Panc1 (cell line): ENCODE data around the gene IL16. TPM values are rescaled to one million over a fixed set of nuclear protein-coding genes. Genes with fewer than 3 reads are reported as not detected.

Experiments
- ATAC-seq: fragments of 200-7000 bp; cut with Tn5 transposase; 2 replicates; pipeline ENCODE4 v1.9.1; 2020; ENCODE audit warnings: mild to moderate bottlenecking, moderate library complexity
- BruUV-seq: library from RNA; stranded (reverse); fragments of 400-500 nt; replicated peaks from 2 replicates; lab custom pipeline; 2021; lab: Mats Ljungman, UMichigan
- CTCF ChIA-PET: fragments of 300-600 bp; sonication (Branson Sonifier 250); formaldehyde crosslinking; loops from one replicate; lab custom pipeline; 2022; ENCODE audit warnings: antibody characterized with exemption; lab: Charles Lee
- POLR2A ChIA-PET: fragments of 300-600 bp; sonication (Branson Sonifier 250); formaldehyde crosslinking; loops from one replicate; lab custom pipeline; 2022; ENCODE audit warnings: antibody characterized with exemption; lab: Charles Lee
- DNase-seq: peaks from one replicate; pipeline ENCODE4 v3.0.0-alpha.2; 2010; ENCODE audit warnings: low read depth, low spot score
- H3K27ac ChIP-seq: 2 replicates; pipeline ENCODE4 v1.5.1; 2011; ENCODE audit warnings: mild to moderate bottlenecking, low read length, inconsistent platforms
- H3K27me3 ChIP-seq: fragments of 200-500 bp; sonication (Bioruptor generic); 2 replicates; pipeline ENCODE4 v1.6.0; 2014; ENCODE audit warnings: low read length, inconsistent platforms; ENCODE audit not compliant: control insufficient read depth, insufficient read depth
- H3K36me3 ChIP-seq: fragments of 200-500 bp; sonication (Bioruptor generic); 2 replicates; pipeline ENCODE4 v1.5.1; 2014; ENCODE audit warnings: inconsistent platforms, mild to moderate bottlenecking, low read length, moderate library complexity; ENCODE audit not compliant: control insufficient read depth, insufficient read depth
- H3K4me1 ChIP-seq: 2 replicates; pipeline ENCODE4 v1.5.1; 2011; ENCODE audit warnings: inconsistent platforms, mild to moderate bottlenecking, low read length, moderate library complexity; ENCODE audit not compliant: control insufficient read depth, insufficient read depth
- H3K4me3 ChIP-seq, 2 experiments: 2 replicates each; pipeline ENCODE4 v1.5.1; 2011 to 2012; ENCODE audit warnings: low read depth in 2 of 2, low read length in 2 of 2, mild to moderate bottlenecking in 2 of 2, inconsistent platforms in 1 of 2, moderate library complexity in 1 of 2
- H3K9me3 ChIP-seq: fragments of 200-500 bp; sonication (Bioruptor generic); 2 replicates; pipeline ENCODE4 v1.5.1; 2014; ENCODE audit warnings: low read depth, mild to moderate bottlenecking, inconsistent platforms, low read length, moderate library complexity; ENCODE audit not compliant: control insufficient read depth, insufficient read depth
- POLR2AphosphoS5 ChIP-seq: IDR thresholded peaks from 2 replicates; pipeline ENCODE4 v1.6.1; 2012; ENCODE audit warnings: mild to moderate bottlenecking, low read depth, low read length, moderate library complexity
- SIN3A ChIP-seq: IDR thresholded peaks from 2 replicates; pipeline ENCODE4 v1.6.1; 2012; ENCODE audit warnings: low read depth, mild to moderate bottlenecking, low read length, moderate library complexity, borderline replicate concordance; ENCODE audit not compliant: insufficient read depth
- TCF7L2 ChIP-seq: IDR thresholded peaks from 2 replicates; pipeline ENCODE4 v1.6.1; 2011; ENCODE audit warnings: mild to moderate bottlenecking, low read depth, low read length, inconsistent platforms
- in situ Hi-C: cut with HindIII; loops from 2 replicates; pipeline ENCODE4 v1.10.0; 2016; ENCODE audit warnings: low sequenced_read_pairs, low pct_unique_long_range_greater_than_20kb
- intact Hi-C: fragments of 100-400 bp; cut with micrococcal nuclease; formaldehyde crosslinking; loops from one replicate; pipeline ENCODE4 v1.10.0; 2022; ENCODE audit not compliant: unreplicated experiment
- total RNA-seq: library from RNA; stranded (reverse); gene quantifications from one replicate; pipeline ENCODE4 v1.2.1, GENCODE V29; 2021; ENCODE audit not compliant: unreplicated experiment
- TF ChIP-seq, protein P1 (sequence below): fragments of 450-650 bp; IDR thresholded peaks from 2 replicates; pipeline ENCODE4 v1.5.1; 2017; ENCODE audit warnings: mild to moderate bottlenecking
- TF ChIP-seq, protein P2 (sequence below), 2 experiments: IDR thresholded peaks; 2 replicates each; pipeline ENCODE4 v1.6.1; 2011 to 2012; ENCODE audit warnings: low read depth in 2 of 2, control low read depth in 1 of 2, low read length in 1 of 2, mild to moderate bottlenecking in 1 of 2, moderate library complexity in 1 of 2; ENCODE audit not compliant: insufficient read depth in 1 of 2

The IL16 gene
- total RNA-seq, 1 experiment from 2014 or later: 1.0 TPM

DNA sequence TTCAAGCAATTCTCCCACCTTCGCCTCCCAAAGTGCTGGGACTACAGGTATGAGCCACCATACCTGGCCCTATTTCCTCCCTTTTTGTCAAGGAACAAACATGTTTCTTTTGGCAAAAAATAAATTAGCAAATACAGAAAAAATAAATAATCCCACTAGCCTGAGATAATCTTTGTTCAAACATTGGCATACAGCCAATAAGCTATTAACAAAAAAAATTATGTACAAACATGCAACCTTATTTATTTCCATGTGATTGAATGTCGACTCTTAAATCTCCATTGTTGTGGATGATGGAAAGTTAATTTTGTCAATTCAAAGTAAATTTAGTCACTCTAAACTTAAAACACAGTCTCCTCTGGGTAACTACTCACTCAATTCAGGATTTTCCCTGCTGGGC is 18.3 kb upstream of the IL16 start:
- Histone ChIP-seq H3K4me1 (no peaks in the 10 kb centered on the region), H3K27me3 (peaks cover 3% of the 10 kb centered on the region; the same call in 1 of the 2 replicates), H3K27ac (no peak overlapping the region), H3K9me3 (no peaks in the 10 kb centered on the region), H3K36me3 (no peaks in the 10 kb centered on the region), H3K4me3 (no peak overlapping the region)
- intact Hi-C loops: no loop called here
- ChIA-PET CTCF (no interaction called here), POLR2A (no interaction called here)
- TF ChIP-seq, protein P1, sequence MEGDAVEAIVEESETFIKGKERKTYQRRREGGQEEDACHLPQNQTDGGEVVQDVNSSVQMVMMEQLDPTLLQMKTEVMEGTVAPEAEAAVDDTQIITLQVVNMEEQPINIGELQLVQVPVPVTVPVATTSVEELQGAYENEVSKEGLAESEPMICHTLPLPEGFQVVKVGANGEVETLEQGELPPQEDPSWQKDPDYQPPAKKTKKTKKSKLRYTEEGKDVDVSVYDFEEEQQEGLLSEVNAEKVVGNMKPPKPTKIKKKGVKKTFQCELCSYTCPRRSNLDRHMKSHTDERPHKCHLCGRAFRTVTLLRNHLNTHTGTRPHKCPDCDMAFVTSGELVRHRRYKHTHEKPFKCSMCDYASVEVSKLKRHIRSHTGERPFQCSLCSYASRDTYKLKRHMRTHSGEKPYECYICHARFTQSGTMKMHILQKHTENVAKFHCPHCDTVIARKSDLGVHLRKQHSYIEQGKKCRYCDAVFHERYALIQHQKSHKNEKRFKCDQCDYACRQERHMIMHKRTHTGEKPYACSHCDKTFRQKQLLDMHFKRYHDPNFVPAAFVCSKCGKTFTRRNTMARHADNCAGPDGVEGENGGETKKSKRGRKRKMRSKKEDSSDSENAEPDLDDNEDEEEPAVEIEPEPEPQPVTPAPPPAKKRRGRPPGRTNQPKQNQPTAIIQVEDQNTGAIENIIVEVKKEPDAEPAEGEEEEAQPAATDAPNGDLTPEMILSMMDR: no peak
- no peak for TF ChIP-seq SIN3A
- no peak for TF ChIP-seq TCF7L2
- TF ChIP-seq, protein P2, sequence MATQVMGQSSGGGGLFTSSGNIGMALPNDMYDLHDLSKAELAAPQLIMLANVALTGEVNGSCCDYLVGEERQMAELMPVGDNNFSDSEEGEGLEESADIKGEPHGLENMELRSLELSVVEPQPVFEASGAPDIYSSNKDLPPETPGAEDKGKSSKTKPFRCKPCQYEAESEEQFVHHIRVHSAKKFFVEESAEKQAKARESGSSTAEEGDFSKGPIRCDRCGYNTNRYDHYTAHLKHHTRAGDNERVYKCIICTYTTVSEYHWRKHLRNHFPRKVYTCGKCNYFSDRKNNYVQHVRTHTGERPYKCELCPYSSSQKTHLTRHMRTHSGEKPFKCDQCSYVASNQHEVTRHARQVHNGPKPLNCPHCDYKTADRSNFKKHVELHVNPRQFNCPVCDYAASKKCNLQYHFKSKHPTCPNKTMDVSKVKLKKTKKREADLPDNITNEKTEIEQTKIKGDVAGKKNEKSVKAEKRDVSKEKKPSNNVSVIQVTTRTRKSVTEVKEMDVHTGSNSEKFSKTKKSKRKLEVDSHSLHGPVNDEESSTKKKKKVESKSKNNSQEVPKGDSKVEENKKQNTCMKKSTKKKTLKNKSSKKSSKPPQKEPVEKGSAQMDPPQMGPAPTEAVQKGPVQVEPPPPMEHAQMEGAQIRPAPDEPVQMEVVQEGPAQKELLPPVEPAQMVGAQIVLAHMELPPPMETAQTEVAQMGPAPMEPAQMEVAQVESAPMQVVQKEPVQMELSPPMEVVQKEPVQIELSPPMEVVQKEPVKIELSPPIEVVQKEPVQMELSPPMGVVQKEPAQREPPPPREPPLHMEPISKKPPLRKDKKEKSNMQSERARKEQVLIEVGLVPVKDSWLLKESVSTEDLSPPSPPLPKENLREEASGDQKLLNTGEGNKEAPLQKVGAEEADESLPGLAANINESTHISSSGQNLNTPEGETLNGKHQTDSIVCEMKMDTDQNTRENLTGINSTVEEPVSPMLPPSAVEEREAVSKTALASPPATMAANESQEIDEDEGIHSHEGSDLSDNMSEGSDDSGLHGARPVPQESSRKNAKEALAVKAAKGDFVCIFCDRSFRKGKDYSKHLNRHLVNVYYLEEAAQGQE (IDR thresholded peaks at IDR 0.05; ENCODE audit: insufficient read depth in 1 of 2, low read depth in 2 of 2, low read length in 1 of 2): no peak
- TF ChIP-seq POLR2AphosphoS5: no peak
- DNase-seq (no peak), ATAC-seq (no peak)
- BruUV-seq: no TSS peak
- in situ Hi-C loops: no loop called here

DNA sequence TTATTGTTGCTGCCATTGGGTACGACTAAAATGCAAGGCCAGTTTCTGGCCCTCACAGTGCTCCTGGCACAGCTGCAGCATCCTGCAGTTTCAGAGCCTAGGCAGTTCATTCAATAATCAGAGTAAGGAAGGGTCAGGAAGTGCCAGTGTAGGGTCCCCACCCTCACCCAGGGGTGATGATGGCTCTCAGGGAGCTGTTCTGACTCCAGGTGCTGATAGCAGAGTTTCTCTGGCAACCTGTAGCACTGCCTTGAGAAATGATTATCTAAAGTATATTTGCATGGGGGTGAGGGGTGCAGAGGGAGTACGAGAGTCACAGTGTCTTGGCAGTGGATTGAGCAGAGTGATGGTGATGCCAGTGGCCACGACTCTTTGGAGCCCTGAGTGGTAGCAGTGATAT is 15.5 kb upstream of the IL16 start:
- intact Hi-C loops: no loop called here
- BruUV-seq: no TSS peak

More for the DNA sequence above, 15.5 kb upstream of the IL16 start:
- TF ChIP-seq, protein P2 (IDR thresholded peaks at IDR 0.05; ENCODE audit: insufficient read depth in 1 of 2, low read depth in 2 of 2, low read length in 1 of 2): no peak
- TF ChIP-seq SIN3A: no peak
- no peak for TF ChIP-seq POLR2AphosphoS5
- no peak for TF ChIP-seq TCF7L2
- TF ChIP-seq, protein P1: no peak
- ATAC-seq (no peak), DNase-seq (no peak)
- Histone ChIP-seq H3K9me3 (no peaks in the 10 kb centered on the region), H3K27ac (no peak overlapping the region), H3K4me3 (no peak overlapping the region), H3K36me3 (no peaks in the 10 kb centered on the region), H3K27me3 (peaks cover 3% of the 10 kb centered on the region), H3K4me1 (no peaks in the 10 kb centered on the region)
- POLR2A ChIA-PET: no interaction called here
- CTCF ChIA-PET: no interaction called here
- in situ Hi-C loops: no loop called here
